Rectal smooth muscle tissue (tissue), 1 donor: ENCODE measurements around the gene C1orf53.

Experiments used
- H3K27ac ChIP-seq: one replicate; pipeline ENCODE4 v1.7.0; 2013; ENCODE audit warnings: low read depth, low read length, inconsistent platforms
- H3K27me3 ChIP-seq: one replicate; pipeline ENCODE4 v1.7.0; 2013; ENCODE audit warnings: low read length; ENCODE audit not compliant: control insufficient read depth, insufficient read depth
- H3K36me3 ChIP-seq: one replicate; pipeline ENCODE4 v1.7.0; 2013; ENCODE audit warnings: low read length; ENCODE audit not compliant: control insufficient read depth, insufficient read depth
- H3K4me1 ChIP-seq: one replicate; pipeline ENCODE4 v1.7.0; 2013; ENCODE audit warnings: low read length; ENCODE audit not compliant: control insufficient read depth, insufficient read depth
- H3K4me3 ChIP-seq: one replicate; pipeline ENCODE4 v1.7.0; 2013; ENCODE audit warnings: low read length
- H3K9ac ChIP-seq: one replicate; pipeline ENCODE4 v1.7.0; 2013; ENCODE audit warnings: low read length

C1orf53 gene

GRCh38 chr1:197955486-197956394 is 53.3 kb downstream of the C1orf53 start:
- Histone ChIP-seq H3K36me3 (no peaks in the 10 kb centered on the region), H3K4me3 (no peak overlapping the region), H3K9ac (no peak overlapping the region), H3K27me3 (no peaks in the 10 kb centered on the region), H3K4me1 (no peaks in the 10 kb centered on the region), H3K27ac (no peak overlapping the region)
